IMR-90 (cell line): ENCODE measurements around the gene LCN10. TPM values are rescaled to one million over a fixed set of nuclear protein-coding genes. Genes with fewer than 3 reads are reported as not detected.

Experiments used
- ATAC-seq: fragments of 200-7000 bp; cut with Tn5 transposase; 2 replicates; pipeline ENCODE4 v1.9.1; 2020; ENCODE audit warnings: low read depth, mild to moderate bottlenecking, moderate library complexity
- BruUV-seq: library from RNA; stranded (reverse); fragments of 400-500 nt; replicated peaks from 2 replicates; lab custom pipeline; 2021; lab: Mats Ljungman, UMichigan
- CTCF ChIA-PET: fragments of 300-600 bp; formaldehyde crosslinking; extraction: SDS; loops from one replicate; lab custom pipeline; 2021; ENCODE audit warnings: antibody characterized with exemption; lab: Yijun Ruan, JAX
- POLR2A ChIA-PET: fragments of 300-600 bp; sonication (Branson Sonifier 250); formaldehyde crosslinking; loops from one replicate; lab custom pipeline; 2022; ENCODE audit warnings: antibody characterized with exemption; ENCODE audit not compliant: unreplicated experiment; lab: Charles Lee
- DNase-seq: peaks from one replicate; pipeline ENCODE4 v3.0.0; 2013
- H2AFZ ChIP-seq: replicated peaks from 2 replicates; pipeline ENCODE3; 2013; ENCODE audit warnings: low read length, mild to moderate bottlenecking; ENCODE audit not compliant: poor library complexity
- H2AK5ac ChIP-seq: 2 replicates; pipeline ENCODE4 v1.6.1; 2013; ENCODE audit warnings: low read depth, low read length, inconsistent platforms
- H2AK9ac ChIP-seq: replicated peaks from 2 replicates; pipeline ENCODE3; 2013; ENCODE audit warnings: mild to moderate bottlenecking, low read depth, low read length, moderate library complexity; ENCODE audit not compliant: poor library complexity
- H2BK120ac ChIP-seq: 2 replicates; pipeline ENCODE4 v1.6.1; 2013; ENCODE audit warnings: low read depth, low read length, inconsistent platforms
- H2BK15ac ChIP-seq: 3 replicates; pipeline ENCODE4 v1.6.1; 2013; ENCODE audit warnings: low read depth, low read length, inconsistent platforms
- H2BK20ac ChIP-seq: 2 replicates; pipeline ENCODE4 v1.6.1; 2013; ENCODE audit warnings: low read depth, mild to moderate bottlenecking, inconsistent platforms, low read length, moderate library complexity
- H2BK5ac ChIP-seq: 2 replicates; pipeline ENCODE4 v1.6.1; 2013; ENCODE audit warnings: mild to moderate bottlenecking, low read depth, low read length, inconsistent platforms; ENCODE audit not compliant: poor library complexity, severe bottlenecking
- H3K14ac ChIP-seq: replicated peaks from 2 replicates; pipeline ENCODE4 v1.6.1; 2013; ENCODE audit warnings: low read depth, low read length, inconsistent platforms
- H3K18ac ChIP-seq: 2 replicates; pipeline ENCODE4 v1.6.1; 2013; ENCODE audit warnings: low read depth, low read length, control low read depth
- H3K23ac ChIP-seq: 2 replicates; pipeline ENCODE4 v1.6.1; 2013; ENCODE audit warnings: low read depth, low read length, inconsistent platforms
- H3K27ac ChIP-seq: 2 replicates; pipeline ENCODE4 v1.5.1; 2013; ENCODE audit warnings: mild to moderate bottlenecking, control low read depth, low read length; ENCODE audit not compliant: insufficient read depth
- H3K27me3 ChIP-seq: 2 replicates; pipeline ENCODE4 v1.6.1; 2013; ENCODE audit warnings: low read length; ENCODE audit not compliant: control insufficient read depth, insufficient read depth
- H3K36me3 ChIP-seq: 2 replicates; pipeline ENCODE4 v1.6.1; 2013; ENCODE audit warnings: low read length, mixed read lengths; ENCODE audit not compliant: control insufficient read depth, insufficient read depth
- H3K4ac ChIP-seq: 2 replicates; pipeline ENCODE4 v1.6.1; 2013; ENCODE audit warnings: low read depth, low read length, inconsistent platforms
- H3K4me1 ChIP-seq: 2 replicates; pipeline ENCODE4 v1.6.1; 2013; ENCODE audit warnings: low read length, mixed read lengths; ENCODE audit not compliant: control insufficient read depth, insufficient read depth
- H3K4me2 ChIP-seq: 2 replicates; pipeline ENCODE4 v1.6.1; 2013; ENCODE audit warnings: low read depth, mild to moderate bottlenecking, control low read depth, low read length, moderate library complexity
- H3K4me3 ChIP-seq: 2 replicates; pipeline ENCODE4 v1.5.1; 2013; ENCODE audit warnings: low read depth, mild to moderate bottlenecking, control low read depth, low read length, moderate library complexity; ENCODE audit not compliant: insufficient read depth
- H3K56ac ChIP-seq: 2 replicates; pipeline ENCODE4 v1.6.1; 2013; ENCODE audit warnings: low read length, inconsistent platforms; ENCODE audit not compliant: insufficient read depth; ENCODE audit errors: extremely low read depth
- H3K79me1 ChIP-seq, 2 experiments: 2 replicates each; pipeline ENCODE4 v1.6.1; 2013; ENCODE audit warnings: low read length in 2 of 2, inconsistent platforms in 1 of 2, low read depth in 1 of 2
- H3K9ac ChIP-seq: 2 replicates; pipeline ENCODE4 v1.6.1; 2013; ENCODE audit warnings: low read depth, low read length, control low read depth
- H3K9me1 ChIP-seq: 2 replicates; pipeline ENCODE4 v1.6.1; 2013; ENCODE audit warnings: low read length, inconsistent platforms; ENCODE audit not compliant: insufficient read depth
- H3K9me3 ChIP-seq: 2 replicates; pipeline ENCODE4 v1.6.1; 2013; ENCODE audit warnings: low read length; ENCODE audit not compliant: control insufficient read depth, insufficient read depth
- H4K20me1 ChIP-seq: 2 replicates; pipeline ENCODE4 v1.6.1; 2013; ENCODE audit warnings: low read length, inconsistent platforms; ENCODE audit not compliant: insufficient read depth
- H4K5ac ChIP-seq: 2 replicates; pipeline ENCODE4 v1.6.1; 2013; ENCODE audit warnings: mild to moderate bottlenecking, low read depth, low read length, control low read depth
- H4K8ac ChIP-seq, 2 experiments: 2 replicates each; pipeline ENCODE4 v1.6.1; 2013; ENCODE audit warnings: low read depth in 2 of 2, low read length in 2 of 2, control low read depth in 1 of 2, inconsistent platforms in 1 of 2
- H4K91ac ChIP-seq: 2 replicates; pipeline ENCODE4 v1.6.1; 2013; ENCODE audit warnings: low read depth, low read length, inconsistent platforms; ENCODE audit not compliant: insufficient read depth
- MAZ ChIP-seq: IDR thresholded peaks from 2 replicates; pipeline ENCODE4 v1.6.1; 2012; ENCODE audit warnings: low read depth, mild to moderate bottlenecking, low read length, improper control_type of control experiment, moderate library complexity, borderline replicate concordance
- POLR2A ChIP-seq: IDR thresholded peaks from 2 replicates; pipeline ENCODE4 v1.6.1; 2012; ENCODE audit warnings: mild to moderate bottlenecking, low read depth, low read length
- RAD21 ChIP-seq: IDR thresholded peaks from 2 replicates; pipeline ENCODE4 v1.6.1; 2012; ENCODE audit warnings: low read length, improper control_type of control experiment
- WGBS, 2 experiments: methylation state at CpG; one replicate each; pipeline versions ENCODE4 v1.1.5 to v1.1.7; 2013; ENCODE audit warnings: missing lambda C conversion rate in 2 of 2; ENCODE audit not compliant: insufficient read length in 1 of 2; ENCODE audit errors: extremely low coverage in 2 of 2; 5-methylcytosine and 5-hydroxymethylcytosine counted together
- dilution Hi-C: fragments of 300-500 bp; cut with HindIII; formaldehyde crosslinking; loops from one replicate; pipeline ENCODE4 v1.14.3; 2018; ENCODE audit warnings: low sequenced_read_pairs; ENCODE audit not compliant: unreplicated experiment
- in situ Hi-C: fragments of 300-500 bp; cut with MboI; formaldehyde crosslinking; loops from 3 replicates; pipeline ENCODE4 v1.14.3; 2019; ENCODE audit warnings: low sequenced_read_pairs, inconsistent platforms, mixed read lengths
- intact Hi-C: fragments of 100-400 bp; cut with micrococcal nuclease; formaldehyde crosslinking; loops from 2 replicates; pipeline ENCODE4 v1.10.0; 2022
- polyA plus RNA-seq, 3 experiments: library from polyadenylated mRNA; depleted of rRNA; stranded (reverse); fragments of >200 nt; gene quantifications; 2 replicates each; pipeline ENCODE4 v1.2.3, GENCODE V29; 2012; ENCODE audit warnings: low replicate concordance in 1 of 3
- total RNA-seq: library from RNA; depleted of rRNA; stranded (reverse); fragments of >200 nt; gene quantifications from 2 replicates; pipeline ENCODE4 v1.2.3, GENCODE V29; 2012
- TF ChIP-seq, protein P1 (sequence below): conservative IDR thresholded peaks from 2 replicates; pipeline ENCODE4 v1.5.1; 2012; ENCODE audit warnings: mild to moderate bottlenecking, low read depth, low read length, improper control_type of control experiment

Gene LCN10
- total and polyA plus RNA-seq, 2 of the 4 experiments (the other 2 are of a cell fraction) = not detected

DNA sequence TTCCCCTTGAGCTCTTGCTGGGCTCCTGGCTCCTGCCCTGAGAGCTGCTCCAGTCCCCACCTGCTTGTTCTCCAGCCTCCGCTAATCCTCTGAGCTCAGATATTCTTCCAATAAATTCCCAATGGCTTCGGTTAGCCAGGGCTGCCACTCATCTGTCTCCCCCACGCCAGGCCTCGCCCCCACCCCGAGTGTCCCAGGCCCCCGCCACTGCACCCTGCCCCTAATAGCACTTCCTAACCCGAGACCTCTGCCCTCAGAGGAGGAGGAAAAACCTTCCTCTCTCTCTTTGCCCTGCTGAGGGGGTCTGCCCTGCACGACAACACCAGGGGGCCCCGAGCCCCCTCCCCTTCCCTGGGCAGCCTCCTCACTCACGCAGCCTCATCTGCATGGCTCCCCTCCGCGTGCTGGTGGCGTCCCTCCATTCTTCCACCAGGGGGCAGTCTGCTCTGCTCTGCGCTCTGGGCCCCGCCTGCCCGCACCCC lies 27.0 kb upstream of the LCN10 start:
- in situ Hi-C loops = no loop called here
- intact Hi-C loops = no loop called here
- H3K9ac ChIP-seq = no peak overlapping the region
- WGBS, 2 experiments = 15% methylated on average over 5 of the region's 16 CpGs; no CpG with 5 or more reads in 1 of the 2 experiments
- no peak overlapping the region for H4K8ac ChIP-seq
- no peak overlapping the region for H2AK9ac ChIP-seq
- H3K23ac ChIP-seq = no peak overlapping the region
- no peak overlapping the region for H3K27ac ChIP-seq
- H2AK5ac ChIP-seq = no peak overlapping the region
- H4K91ac ChIP-seq = no peak overlapping the region
- DNase-seq = no peak
- no peaks in the 10 kb centered on the region for H3K36me3 ChIP-seq
- no peak overlapping the region for H2BK5ac ChIP-seq
- peak overlapping the region; percentile 72 for H2AFZ ChIP-seq
- no peak overlapping the region for H2BK15ac ChIP-seq
- H3K14ac ChIP-seq = no peak overlapping the region
- H3K4me1 ChIP-seq = no peaks in the 10 kb centered on the region
- H3K56ac ChIP-seq = no peak overlapping the region
- H4K20me1 ChIP-seq = no peaks in the 10 kb centered on the region
- no peaks in the 10 kb centered on the region for H3K9me1 ChIP-seq
- H3K9me3 ChIP-seq = peaks cover 9% of the 10 kb centered on the region
- BruUV-seq = no TSS peak
- peaks cover 9% of the 10 kb centered on the region for H3K27me3 ChIP-seq
- ChIA-PET CTCF (no interaction called here), POLR2A (no interaction called here)
- peak; percentile 80 for ATAC-seq
- H3K79me1 ChIP-seq = no peaks in the 10 kb centered on the region
- TF ChIP-seq POLR2A (no peak), RAD21 (peak; percentile 20; the same call in 1 of the 2 replicates), MAZ (peak; percentile 42; the same call in 1 of the 2 replicates)
- TF ChIP-seq, protein P1, sequence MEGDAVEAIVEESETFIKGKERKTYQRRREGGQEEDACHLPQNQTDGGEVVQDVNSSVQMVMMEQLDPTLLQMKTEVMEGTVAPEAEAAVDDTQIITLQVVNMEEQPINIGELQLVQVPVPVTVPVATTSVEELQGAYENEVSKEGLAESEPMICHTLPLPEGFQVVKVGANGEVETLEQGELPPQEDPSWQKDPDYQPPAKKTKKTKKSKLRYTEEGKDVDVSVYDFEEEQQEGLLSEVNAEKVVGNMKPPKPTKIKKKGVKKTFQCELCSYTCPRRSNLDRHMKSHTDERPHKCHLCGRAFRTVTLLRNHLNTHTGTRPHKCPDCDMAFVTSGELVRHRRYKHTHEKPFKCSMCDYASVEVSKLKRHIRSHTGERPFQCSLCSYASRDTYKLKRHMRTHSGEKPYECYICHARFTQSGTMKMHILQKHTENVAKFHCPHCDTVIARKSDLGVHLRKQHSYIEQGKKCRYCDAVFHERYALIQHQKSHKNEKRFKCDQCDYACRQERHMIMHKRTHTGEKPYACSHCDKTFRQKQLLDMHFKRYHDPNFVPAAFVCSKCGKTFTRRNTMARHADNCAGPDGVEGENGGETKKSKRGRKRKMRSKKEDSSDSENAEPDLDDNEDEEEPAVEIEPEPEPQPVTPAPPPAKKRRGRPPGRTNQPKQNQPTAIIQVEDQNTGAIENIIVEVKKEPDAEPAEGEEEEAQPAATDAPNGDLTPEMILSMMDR = peak; percentile 45
- H2BK120ac ChIP-seq = no peak overlapping the region
- H3K4me2 ChIP-seq = no peak overlapping the region
- H2BK20ac ChIP-seq = no peak overlapping the region
- no peak overlapping the region for H3K18ac ChIP-seq
- H3K4ac ChIP-seq = no peak overlapping the region
- dilution Hi-C loops = no loop called here
- no peak overlapping the region for H3K4me3 ChIP-seq
- H4K5ac ChIP-seq = no peak overlapping the region
